HG02884 (cell line): ENCODE data around the gene KCNJ8.
"Not testable (repeated sequence)": the region's sequence is repeated elsewhere in the genome, so short reads cannot be mapped to it uniquely, and the experiment has no call there.

Experiments
- ATAC-seq: cut with Tn5 transposase; IDR thresholded peaks from one replicate; pipeline ENCODE4 v1.9.1; 2021; ENCODE audit warnings: mild to moderate bottlenecking, moderate library complexity; ENCODE audit not compliant: unreplicated experiment

KCNJ8 gene

DNA sequence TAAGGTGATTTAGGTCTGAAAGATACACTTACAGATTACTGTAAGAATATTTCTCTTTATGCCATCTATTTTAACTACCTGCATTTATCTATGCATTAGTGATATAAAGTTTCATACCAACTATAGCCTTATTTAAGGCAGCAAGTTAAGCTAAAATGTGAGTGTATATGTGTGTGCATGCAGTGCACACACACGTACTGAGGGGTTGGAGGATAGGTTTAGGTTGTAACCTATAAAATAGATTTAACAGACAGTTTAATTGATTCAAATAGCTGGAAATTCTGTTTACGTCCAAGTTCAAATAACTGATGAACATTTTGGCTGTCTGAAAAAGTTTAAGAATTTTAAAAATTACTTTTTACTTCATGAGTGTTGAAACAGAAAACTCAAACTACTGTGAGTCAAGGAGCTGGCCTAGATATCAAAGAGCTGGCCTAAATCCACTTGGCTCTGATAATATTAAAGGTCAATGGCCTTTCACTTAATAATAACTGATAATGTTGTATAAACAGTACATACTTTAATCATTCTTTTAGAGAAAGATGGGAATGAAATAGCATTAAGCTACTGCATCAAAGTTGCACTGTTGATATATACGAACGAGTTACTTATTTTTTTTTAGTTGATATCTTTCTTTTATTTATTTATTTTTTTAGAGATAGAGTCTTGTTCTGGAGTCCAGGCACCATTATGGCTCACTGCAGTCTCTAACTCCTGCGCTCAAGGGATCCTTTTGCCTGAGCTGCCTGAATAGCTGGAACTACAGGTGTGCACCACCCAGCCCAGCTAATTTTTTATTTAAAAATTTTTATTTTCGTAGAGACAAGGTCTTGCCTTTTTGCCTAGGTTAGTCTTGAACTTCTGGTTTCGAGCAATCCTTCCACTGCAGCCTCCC, 13.8 kb upstream of the KCNJ8 start:
- ATAC-seq, result no peak

DNA sequence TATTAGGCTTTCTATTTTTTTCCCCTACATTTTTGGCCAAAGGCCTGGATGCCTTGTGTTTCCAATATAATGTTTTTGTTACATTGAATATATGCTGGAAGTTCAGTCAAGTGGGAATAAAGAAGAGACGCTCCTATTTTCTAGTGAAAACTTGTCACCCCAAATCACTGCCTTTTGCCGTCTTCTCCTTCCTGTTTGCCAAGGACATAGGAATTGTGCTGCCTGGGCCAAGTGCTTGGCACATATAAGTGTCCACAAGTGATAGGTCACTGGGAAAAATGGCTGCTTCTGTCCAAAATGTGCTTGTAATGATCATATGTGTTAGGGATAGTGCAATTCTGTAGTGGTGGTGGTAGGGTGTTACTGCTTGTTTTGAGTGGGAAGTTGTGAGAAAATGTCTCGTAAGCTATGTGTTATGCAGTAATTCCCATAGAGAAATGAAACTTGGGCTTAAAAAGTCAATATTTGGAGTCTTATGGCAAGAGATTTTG, 11.6 kb upstream of the KCNJ8 start:
- no peak for ATAC-seq

DNA sequence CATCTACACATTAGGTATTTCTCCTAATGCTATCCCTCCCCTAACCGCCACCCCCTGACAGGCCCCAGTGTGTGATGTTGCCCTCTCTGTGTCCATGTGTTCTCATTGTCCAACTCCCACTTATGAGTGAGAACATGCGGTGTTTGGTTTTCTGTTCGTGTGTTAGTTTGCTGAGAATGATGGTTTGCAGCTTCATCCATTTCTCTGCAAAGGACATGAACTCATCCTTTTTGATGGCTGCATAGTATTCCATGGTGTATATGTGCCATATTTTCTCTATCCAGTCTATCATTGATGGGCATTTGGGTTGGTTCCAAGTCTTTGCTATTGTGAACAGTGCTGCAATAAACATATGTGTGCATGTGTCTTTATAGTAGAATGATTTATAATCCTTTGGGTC, 8.2 kb upstream of the KCNJ8 start:
- not testable (repeated sequence) for ATAC-seq

DNA sequence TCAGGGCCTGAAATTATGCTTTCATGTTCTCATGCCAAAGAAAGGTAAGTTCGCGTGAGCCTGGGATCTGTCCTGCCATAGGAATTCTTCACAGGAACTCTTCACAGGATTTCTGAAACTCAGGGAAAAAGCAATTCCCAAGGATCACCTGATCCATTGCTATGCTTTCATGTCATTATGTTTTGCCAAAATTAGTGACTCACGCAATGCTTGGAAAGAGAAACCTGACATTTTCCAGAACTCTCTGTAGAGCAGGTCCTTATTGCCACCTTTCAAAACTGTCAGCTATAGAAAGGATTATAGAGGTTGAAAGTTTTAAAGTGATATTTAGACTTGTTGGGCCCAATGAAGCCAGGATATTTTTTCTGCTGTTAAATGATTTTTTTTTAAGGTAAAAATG, 6.3 kb upstream of the KCNJ8 start:
- no peak for ATAC-seq

DNA sequence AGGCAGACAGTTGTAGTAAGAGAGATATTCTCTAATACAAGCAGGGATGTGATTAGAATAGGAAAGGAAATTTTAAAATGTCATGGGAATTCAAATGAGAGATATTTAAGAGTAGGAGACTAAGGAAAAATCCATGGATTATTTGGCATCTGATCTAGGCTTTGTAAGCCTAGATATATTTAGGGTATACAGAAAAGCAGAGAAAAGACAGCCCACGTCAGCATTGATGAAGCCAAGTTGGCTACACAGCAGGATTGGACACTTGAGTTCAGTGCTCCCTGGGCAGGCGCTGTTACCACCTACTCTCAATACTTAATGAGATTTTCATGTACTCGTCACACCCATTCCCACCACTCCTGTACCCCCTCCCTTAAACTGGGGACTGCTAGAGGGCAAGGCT, 1.7 kb upstream of the KCNJ8 start:
- ATAC-seq, result no peak

DNA sequence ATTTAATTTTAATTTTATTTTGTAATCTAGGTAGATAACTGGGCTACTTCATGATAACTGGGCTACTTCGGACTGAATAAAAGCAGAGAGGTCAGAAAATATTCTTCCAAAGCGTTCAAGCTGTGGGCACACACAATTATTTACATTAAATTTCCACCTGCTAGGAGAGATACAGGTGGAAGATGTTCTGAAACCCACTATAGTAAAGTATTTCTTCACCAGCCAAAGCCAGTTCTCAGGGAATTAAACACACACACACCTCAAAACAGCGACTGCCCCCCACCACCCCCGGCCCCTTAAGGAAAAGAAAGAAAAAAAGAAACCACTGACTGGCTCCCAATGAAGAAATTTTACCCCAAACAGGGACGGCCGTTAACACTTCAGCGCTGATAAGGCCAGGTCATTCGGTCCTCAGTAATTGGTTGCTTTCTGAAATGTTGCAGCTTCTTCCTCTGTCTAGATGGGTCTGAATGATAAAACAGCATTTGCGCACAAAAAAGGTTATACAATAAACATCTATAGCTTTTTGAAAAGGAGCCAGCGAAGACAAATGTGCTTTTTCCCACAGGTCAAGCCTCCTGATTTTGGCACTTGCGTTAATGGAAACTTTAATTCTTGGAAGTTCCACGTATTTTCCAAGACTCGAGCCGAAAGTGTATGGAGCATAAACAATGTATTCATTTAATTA, 771 bp upstream of the KCNJ8 start:
- ATAC-seq, result no peak

DNA sequence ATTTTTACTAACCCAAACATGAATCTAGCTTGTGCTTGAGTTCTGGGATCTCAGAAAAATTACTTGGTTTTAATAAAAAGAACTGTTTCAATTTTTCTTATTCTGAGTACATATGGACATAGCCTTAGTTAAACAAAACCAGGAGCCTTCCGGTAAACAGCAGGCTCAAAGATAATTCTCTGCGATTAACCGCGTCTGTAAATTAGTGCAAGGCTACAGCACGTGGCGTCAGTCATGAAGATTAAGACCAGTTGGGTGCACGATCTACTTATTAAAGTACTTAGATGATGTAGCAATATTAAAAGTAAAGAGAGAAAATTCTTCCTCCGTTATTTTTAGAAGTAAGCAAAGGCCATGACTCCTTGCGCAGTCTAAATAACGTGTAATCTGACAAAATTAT, 700 bp downstream of the KCNJ8 start:
- ATAC-seq, result no peak

DNA sequence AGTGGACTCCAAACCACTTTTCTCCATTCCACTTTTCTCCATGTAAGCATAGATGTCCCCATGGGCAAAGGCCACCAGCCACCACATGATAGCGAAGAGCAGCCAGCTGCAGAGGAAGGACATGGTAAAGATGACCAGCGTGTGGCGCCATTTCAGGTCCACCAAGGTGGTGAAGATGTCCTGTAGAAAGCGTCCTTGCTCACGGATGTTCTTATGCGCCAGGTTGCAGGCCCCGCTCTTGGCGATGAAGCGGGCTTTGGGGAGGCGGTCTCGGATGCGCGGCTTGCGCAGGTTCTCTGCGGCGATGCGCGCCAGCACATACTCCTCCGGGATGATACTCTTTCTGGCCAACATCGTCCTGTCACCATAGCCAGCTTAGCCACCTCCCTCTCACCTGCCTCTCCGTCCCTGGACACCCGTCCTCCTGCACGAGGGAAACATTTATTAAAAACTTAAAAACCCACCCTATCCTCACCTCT, 1.2 kb downstream of the KCNJ8 start:
- ATAC-seq, result no peak

DNA sequence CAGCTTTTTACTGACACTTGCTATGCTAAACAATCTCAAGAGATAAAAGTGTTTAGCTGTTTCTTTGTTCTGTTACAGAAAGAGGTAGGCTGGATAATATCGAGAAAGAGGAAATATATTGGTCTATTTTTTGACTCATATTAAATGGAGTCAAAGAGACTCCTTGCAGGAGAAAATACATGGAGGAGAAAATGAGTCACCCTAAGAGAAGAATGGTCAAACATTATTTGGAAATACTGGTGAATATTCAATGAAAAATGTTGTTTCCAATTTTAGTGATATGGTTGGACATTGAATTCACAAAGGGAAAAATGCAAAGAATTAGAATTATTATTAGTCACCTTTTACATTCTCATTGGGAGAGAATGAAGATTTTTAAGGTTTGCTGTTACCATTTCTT, 3.2 kb downstream of the KCNJ8 start:
- no peak for ATAC-seq

DNA sequence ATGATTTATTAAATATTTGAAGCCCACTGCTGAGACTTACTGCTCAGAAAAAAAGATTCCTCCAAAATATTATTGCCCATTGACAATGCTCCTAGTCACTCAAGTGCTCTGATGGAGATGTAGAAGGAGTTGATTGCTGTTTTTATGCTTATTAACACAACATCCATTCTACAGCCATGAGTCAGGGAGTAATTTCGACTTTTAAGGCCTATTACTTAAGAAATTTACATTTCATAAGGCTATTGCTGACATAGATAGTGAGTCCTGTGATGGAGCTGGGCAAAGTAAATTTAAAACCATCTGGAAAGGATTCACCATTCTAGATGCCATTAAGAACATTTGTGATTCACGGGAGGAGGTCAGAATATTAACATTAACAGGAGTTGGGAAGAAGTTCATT, 5.2 kb downstream of the KCNJ8 start:
- no peak for ATAC-seq

DNA sequence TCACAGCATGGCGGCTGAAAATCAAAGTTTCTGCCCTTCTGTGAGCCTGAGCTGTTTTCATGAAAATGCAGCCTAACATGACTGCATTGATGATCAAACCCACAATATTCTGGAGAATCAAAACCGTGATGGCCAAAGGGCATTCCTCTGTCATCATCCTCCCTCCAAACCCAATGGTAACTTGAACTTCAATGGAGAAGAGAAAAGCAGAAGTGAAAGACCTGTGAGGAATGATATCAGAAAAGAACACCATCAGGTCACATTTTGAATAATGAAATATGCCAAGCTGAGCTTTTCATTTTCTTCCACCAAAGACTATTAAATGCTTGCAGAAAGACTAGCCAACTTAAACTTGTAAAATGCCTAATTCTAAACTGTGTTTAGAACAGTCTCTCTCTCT, 8.1 kb downstream of the KCNJ8 start:
- ATAC-seq, result no peak

DNA sequence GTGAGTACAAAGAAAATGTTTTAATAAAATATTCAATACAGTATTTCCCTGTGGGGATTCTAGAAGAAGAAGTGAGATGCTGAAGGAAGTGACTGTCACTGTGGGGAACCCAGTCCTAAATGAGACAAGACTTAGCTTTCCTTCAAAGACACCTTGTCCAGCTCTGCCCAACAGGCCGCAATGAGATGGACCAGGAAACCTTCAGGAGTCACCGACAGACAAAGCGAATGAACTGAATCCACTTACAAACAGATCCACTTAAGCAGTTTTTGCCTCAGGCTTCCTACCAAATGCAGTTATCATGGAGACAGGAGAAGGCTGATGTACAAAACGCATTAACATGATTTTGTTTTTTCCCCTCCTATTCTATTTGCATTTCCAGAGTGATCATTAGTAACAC, 9.6 kb downstream of the KCNJ8 start:
- ATAC-seq, result no peak

DNA sequence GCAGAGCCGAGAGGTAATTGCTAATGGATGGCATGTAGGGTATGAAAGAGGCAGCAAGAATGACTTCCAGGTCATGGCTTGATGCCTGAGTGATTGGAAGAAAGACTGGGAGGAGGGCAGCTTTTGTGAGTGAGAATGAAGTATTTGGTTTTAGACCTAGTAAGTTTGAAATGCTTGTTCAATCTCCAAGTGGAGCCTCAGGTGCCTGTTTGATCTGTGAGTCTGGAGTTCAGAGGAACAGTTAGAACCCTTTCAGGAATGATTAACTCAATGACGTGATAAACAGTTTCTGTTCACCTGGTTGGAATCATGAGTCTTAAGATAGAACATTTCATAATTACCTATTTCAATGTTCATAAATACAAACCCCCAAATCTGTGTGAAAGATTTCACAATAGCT, 10.4 kb downstream of the KCNJ8 start:
- ATAC-seq, result no peak

DNA sequence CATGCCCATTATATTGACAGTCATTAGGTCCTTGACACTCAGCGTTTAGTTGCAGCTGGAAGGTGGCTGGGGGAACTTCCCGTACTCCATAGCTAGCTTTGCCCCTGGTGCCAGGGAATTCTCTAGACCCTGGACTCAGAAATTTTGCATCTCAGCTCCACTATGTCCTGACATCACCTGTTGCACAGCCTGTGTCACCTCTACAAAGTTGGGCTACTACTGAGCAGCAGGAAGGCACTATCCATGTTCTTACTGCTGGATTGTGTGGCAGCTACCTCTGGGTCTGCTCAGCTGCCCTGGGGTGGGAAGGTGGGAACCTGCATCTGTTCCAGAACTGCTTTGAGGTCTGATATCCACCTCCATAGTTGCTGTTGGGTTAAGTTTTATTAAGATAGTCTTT, 11.0 kb downstream of the KCNJ8 start:
- ATAC-seq, result no peak

DNA sequence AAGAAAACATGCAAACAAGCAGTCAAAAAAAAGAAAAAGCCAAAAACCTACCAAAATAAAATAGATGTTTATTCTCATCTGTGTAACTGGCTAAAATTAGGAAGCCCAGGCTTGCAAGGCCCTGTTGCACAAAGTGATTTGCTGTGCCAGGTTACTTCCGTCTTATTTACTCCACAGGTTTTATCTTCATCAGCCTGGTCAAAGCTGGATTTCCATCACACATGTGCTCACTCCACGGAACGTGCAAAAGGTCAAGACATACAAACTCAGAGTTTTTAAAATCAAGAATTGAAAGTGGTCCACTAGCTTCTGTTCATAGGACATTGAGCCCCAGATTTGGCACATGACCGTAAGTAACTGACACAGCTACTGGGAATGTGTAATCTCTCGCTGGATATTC, 14.8 kb downstream of the KCNJ8 start:
- ATAC-seq, result no peak

DNA sequence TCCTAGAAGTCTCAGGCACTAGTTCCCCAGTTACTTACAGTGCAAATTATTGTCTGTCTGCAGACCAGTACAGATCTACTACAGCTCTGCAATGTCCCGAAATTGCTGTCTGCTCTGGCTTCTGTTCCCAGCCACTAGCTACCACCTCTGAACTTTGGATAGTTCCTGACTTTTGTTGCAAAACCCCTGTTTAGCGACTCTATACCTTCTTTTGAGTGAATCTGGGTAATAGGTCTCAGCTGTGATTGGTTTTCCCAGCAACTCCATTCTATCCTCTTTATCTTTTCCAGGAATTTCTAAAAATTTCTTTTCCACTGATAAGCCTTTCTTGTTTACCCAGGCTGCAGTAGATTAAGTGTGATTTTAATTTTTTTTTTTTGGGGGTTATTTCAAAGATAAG, 16.8 kb downstream of the KCNJ8 start:
- ATAC-seq, result no peak

DNA sequence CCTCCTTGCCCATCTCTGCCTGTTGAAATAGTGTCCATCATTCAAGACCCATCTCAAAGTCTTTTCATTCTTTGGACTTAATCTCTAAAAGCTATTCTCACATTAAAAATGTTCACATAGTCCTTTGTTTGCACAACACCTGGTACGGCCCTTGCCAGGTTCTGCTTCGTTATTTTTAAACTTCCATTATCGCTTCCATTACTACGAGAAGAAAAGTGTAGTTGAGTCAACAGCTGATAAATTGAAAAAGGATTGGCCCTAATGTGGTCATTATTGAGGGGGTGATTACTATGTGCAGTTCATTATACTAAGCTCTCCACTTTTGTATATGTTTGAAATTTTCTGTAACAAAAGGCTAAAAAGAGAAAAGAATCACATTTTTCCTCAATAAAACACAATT, 17.8 kb downstream of the KCNJ8 start:
- no peak for ATAC-seq

DNA sequence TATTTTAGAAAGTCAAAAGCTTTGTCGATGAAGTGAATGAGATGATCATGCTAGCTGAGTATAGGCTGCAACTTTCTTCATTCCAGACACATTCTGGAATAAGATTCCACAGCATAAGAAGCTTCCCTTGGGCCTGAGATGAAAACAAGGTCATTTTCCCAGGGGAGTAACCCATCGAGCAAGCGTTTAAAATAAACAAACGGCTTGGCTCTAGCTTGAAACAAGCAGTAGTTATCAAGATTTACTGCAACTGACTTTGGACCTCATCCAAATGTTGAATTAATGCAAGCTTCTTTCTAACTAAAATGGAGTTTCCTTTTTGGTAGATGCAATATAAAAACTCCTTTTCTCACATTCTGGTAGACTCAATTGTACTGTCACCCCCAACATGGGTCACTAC, 23.0 kb downstream of the KCNJ8 start:
- ATAC-seq, result no peak

DNA sequence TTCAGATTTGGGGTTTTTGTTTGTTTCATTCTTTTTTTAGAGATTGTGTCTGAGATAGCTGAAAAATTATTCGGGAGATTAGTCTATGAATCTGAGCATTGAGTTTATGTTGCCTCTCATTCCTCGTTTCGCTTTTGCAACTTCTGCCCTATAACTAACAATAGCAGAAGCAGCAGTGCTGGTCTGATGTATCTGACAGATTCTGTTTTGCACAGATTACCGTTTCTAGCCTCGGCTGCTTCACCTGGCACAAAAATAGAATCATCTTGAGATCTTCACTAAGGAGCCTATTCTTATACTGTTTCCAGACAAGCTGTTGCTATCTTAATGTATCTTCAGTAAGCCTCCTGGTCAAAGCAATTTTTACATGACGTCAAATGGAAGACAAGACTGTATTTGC, 29.2 kb downstream of the KCNJ8 start:
- no peak for ATAC-seq

DNA sequence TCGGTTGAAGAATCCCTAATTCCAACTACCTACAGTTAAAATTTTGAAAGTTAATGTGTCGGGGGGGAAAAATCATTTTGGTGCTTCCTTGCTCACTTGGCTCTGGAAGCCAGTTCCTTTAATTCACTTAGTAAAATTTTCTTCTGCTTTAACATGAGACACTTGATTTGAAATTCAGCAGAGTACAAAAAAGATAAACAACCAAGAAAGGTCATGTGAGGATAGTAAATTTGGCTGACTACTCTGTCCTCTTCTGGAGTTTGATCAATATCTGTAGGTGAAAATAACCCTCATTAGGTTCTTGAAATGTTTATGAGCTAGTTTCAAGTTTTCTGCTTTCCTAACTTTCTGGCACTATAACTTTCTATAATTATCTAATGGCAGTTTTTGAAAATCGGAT, 43.4 kb downstream of the KCNJ8 start:
- ATAC-seq, result no peak

DNA sequence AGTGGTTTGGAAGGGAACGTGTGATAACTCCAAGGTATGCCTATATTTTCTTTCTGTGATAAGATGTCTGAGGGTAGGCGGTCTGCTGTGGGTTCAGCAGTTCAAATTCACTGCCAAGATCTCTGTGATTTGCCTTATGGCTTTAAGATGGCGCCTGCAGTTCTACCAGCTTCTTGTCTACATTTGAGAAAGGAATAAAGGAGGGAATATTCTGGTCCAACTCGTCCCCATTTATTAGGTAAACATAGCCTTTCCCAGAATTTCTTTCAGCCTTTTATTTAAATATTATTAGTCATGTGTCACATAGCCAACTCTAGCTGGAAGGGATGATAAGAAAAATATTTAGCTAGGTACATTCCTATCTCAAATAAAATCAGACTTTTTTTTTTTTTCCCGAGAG, 48.8 kb downstream of the KCNJ8 start:
- ATAC-seq, result no peak

DNA sequence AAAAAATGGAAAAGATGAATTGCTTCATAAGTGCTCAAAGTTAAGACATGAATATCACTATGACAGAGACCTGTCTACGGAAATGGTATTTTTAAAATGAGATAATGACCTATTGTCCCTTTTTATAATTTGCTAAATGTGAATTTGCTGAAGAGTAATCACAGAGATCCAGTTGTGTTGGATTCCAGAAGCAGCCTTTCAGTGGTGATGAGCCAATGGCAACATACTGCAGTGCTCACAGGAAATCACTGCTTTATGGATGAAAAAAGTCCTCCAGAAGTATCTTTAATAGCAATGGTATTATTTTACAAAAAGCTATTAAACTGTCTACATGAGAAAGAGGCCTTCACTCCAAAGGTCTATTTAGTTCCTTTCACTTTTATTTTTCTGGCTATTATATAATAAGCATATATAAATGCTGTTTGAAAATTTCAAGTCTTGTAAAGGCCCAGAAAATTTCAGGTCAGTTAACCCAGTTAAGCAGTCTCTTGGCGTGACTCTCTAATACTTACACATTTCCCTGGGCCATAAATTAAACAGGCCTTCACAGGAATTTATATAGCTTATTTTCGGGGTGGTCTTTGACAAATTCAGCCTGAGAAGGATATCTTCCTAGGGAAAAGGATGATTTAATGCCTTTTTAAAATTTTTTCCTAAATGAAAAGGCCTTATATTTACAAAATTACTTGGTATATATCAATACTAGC, 55.4 kb downstream of the KCNJ8 start:
- ATAC-seq, result no peak
